HG02870 (cell line): ENCODE data around the gene PIK3CB.
"Not testable (repeated sequence)": the region's sequence is repeated elsewhere in the genome, so short reads cannot be mapped to it uniquely, and the experiment has no call there.

Experiments
- ATAC-seq: cut with Tn5 transposase; IDR thresholded peaks from one replicate; pipeline ENCODE4 v1.9.1; 2021; ENCODE audit warnings: mild to moderate bottlenecking, moderate library complexity; ENCODE audit not compliant: unreplicated experiment

PIK3CB gene

DNA sequence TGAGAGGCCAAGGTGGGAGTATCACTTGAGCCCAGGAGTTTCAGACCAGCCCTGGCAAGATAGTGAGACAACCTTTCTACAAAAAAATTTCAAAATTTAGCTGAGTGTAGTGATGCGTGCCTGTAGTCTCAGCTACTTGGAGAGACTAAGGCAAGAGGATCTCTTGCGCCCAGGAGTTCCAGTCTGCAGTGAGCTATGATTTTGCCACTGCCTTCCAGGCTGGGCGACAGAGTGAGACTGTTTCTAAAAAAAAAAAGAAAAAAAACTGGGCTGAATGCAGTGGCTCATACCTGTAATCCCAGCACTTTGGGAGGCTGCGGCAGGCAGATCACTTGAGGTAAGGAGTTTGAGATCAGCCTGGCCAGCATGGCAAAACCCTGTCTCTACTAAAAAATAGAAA lies 14.0 kb upstream of the PIK3CB start:
- no peak for ATAC-seq

- not testable (repeated sequence) for ATAC-seq
Observed at GRCh38 chr3:138846824-138847223, 12.1 kb upstream of the PIK3CB start.

DNA sequence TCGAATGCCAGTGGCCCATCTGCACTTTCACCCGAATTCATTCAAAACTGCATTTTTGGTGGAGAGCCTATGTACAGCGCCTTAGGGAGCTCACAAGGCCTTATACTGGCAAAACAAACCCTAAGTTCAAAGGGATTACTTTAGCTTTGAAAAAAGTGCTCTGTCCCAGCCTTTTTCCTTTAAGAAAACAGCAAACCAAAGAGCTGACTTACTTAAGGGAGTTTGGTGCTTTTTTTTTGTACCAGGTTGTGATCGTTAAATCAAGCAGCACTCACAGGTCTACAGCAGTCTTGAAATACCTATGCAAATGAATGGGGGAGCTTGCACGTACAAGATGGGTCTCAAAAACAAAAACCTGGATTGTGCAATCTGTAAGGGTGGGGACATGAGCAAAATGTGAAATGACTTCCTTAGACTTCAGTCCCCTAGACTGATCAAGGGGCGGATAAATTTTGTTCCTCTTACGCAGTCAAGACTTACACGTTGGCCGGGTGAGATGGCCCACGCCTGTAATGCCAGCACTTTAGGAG lies 11.6 kb upstream of the PIK3CB start:
- ATAC-seq, result no peak

DNA sequence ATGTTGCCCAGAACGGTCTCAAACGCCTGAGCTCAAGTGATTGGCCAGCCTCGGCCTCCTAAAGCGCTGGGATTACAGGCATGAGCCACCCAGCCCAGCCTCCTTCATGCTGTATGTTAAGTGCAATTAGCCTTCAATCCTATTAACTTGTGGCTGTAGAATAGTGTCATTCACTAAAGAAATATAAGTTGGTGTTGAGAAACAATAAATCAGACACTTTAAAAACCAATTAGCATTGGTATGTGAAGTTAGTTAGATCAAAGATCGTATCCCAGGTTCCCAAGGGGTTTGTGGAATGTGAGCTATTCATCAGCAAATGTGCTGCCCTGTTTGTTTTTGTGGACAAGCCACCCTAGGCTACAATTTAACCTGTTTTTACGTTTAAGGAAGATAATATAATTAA lies 11.0 kb upstream of the PIK3CB start:
- no peak for ATAC-seq

- no peak for ATAC-seq
Observed at GRCh38 chr3:138845181-138845601, 10.5 kb upstream of the PIK3CB start.

DNA sequence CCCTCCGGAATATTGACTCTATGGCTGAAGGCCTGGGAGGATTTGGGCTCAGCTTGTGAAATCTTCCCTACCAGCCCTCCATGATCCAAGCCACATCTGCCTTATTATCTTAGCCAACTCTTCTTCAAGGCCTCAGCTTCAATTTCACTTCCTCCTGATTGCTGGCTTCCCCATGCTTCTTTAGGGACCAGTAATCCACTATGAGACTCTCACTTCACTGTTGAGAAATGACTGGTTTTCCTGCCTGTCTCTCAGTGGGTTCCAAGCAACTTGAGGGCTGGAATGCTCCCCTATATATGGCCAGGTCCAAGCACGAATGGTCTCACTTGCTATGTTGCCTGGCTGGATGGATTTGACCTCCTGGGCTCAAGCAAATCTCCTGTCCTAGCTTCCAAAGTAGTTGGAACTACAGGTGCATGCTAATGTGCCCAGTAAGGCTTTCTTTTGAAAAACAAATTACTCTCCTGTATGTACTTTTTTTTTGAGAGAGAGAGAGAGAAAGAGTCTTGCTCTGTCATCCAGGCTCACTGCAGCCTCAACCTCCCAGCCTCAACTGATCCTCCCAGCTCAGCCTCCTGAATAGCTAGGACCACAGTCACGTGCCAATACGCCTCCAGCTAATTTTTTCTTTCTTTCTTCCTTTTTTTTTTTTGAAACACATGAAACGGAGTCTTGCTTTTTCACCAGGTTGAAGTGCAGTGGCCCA lies 7.9 kb upstream of the PIK3CB start:
- peak; percentile 90 for ATAC-seq

GRCh38 chr3:138838385-138838784 lies 3.7 kb upstream of the PIK3CB start:
- not testable (repeated sequence) for ATAC-seq

DNA sequence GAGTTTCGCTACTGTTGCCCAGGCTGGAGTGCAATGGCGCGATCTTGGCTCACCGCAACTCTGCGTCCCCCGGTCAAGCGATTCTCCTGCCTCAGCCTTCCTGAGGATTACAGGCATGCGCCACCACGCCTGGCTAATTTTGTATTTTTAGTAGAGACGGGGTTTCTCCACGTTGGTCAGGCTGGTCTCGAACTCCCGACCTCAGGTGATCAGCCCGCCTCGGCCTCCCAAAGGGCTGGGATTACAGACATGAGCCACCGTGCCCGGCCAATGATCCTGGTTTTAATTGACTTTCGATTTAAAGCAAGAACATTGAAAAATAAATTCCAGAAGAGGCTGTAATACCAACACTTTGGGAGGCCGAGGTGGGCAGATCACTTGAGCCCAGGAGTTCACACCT lies 1.1 kb upstream of the PIK3CB start:
- ATAC-seq, result not testable (repeated sequence)

- ATAC-seq, result no peak
Observed at GRCh38 chr3:138835397-138835757, 649 bp upstream of the PIK3CB start.

- ATAC-seq, result peak; percentile 43
Observed at GRCh38 chr3:138833899-138834595, 681 bp downstream of the PIK3CB start.

DNA sequence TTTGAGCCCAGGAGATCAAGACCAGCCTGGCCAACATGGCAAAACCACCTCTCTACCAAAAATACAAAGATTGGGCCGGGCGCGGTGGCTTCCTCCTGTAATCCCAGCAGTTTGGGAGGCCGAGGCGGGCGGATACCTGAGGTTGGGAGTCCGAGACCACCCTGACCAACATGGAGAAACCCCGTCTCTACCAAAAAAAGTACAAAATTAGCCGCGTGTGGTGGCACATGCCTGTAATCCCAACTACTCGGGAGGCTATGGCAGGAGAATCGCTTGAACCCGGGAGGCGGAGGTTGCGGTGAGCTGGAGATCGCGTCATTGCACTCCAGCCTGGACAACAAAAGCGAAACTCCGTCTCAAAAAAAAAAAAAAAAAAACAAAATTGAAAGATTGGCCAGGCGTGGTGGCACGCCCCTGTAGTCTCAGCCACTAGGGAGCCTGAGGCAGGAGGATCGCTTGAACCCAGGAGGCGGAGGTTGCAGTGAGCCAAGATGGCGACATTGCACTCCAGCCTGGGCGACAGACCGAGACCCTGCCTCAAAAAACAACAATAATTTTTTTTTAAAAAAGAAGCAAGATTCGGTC lies 2.2 kb downstream of the PIK3CB start:
- ATAC-seq, result not testable (repeated sequence)

GRCh38 chr3:138829886-138830510 lies 4.7 kb downstream of the PIK3CB start:
- no peak for ATAC-seq

- ATAC-seq, result no peak
Observed at GRCh38 chr3:138829097-138829496, 5.6 kb downstream of the PIK3CB start.

- ATAC-seq, result no peak
Observed at GRCh38 chr3:138827222-138827621, 7.5 kb downstream of the PIK3CB start.

DNA sequence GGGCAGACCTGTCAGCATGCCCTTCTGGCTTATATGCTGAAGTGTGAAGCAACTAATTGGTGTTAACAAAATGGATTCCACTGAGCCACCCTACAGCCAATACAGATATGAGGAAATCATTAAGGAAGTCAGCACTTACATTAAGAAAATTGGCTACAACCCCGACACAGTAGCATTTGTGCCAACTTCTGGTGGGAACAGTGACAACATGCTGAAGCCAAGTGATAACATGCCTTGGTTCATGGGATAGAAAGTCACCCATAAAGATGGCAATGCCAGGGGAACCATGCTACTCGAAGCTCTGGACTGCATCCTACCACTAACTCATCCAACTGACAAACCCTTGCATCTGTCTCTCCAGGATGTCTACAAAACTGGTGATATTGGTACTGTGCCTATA lies 9.4 kb downstream of the PIK3CB start:
- ATAC-seq, result no peak

- no peak for ATAC-seq
Observed at GRCh38 chr3:138824114-138824506, 10.6 kb downstream of the PIK3CB start.

DNA sequence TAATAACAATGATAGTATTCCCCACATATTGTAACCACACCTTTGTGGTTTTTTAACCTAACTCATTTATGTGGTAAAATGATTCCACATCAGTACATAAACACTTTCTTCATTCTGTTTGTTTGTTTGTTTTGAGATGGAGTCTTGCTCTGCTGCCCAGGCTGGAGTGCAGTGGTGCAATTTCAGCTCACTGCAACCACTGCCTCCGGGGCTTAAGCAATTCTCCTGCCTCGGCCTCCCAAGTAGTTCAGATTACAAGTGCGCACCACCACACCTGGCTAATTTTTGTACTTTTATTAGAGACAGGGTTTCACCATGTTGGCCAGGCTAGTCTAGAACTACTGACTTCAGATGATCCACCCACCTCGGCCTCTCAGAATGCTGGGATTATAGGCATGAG lies 14.3 kb downstream of the PIK3CB start:
- not testable (repeated sequence) for ATAC-seq

DNA sequence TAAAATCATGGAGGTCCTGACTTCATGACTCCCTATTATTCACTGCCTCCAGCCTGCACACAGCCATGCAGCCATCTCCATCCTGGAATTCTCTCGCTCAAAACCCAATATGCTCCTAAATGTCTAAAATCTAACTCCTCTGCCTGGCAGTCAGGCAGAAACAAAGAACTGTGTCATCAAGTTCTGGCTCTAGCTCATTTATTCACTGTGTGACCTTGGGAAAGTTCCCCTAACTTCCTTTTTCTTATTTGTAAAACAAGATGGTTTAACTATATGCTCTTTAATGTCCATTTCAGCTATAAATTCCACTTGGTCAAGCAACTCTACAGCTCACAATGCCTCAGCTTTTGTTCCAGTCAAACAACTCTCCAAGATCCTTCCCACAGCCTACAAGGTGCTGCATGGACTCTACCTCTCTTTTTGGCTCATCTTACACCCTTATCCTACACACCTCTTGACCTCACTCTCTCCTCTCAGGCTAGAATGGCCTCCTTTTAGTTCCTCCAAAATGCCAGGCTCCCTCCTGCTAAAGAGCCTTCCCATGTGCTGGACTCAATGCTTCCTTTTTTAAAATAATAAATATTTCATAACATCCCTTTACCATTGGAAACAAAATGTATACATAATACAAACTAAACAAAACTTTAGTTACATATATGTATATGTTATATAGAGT lies 16.4 kb downstream of the PIK3CB start:
- no peak for ATAC-seq

- ATAC-seq, result no peak
Observed at GRCh38 chr3:138817695-138818094, 17.0 kb downstream of the PIK3CB start.

DNA sequence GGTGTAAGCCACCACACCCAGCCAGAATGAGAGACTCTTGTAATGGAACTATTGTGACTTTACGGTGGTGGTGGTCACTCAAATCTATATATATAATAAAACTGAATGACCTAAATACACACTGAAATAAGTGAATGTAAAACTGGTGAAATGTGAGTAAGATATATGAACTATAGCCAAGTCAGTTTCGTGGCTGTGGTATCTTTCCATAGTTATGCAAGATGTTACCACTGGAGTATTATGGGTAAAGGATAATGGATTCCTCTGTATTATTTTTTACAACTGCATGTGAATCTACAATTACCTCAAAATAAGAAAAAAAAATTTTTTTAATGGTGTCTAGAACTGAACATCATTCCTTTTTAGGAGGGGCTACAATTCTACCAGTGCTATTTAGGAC lies 21.9 kb downstream of the PIK3CB start:
- no peak for ATAC-seq
